Cardiac muscle cell (in vitro differentiated cells and primary cell): ENCODE results near the gene MAP1LC3A. TPM values are rescaled to one million over a fixed set of nuclear protein-coding genes. Genes with fewer than 3 reads are reported as not detected.

Experiments
- DNase-seq, 2 donors: peaks; one replicate each; pipeline versions ENCODE4 v3.0.0 to v3.0.0-alpha.2; 2010 to 2017; ENCODE audit warnings: low read depth in 1 of 2, low spot score in 1 of 2
- H3K27ac ChIP-seq: fragments of 200-600 bp; sonication (generic); 2 replicates; pipeline ENCODE4 v1.5.1; 2016
- H3K27me3 ChIP-seq: fragments of 200-600 bp; sonication (generic); 2 replicates; pipeline ENCODE4 v1.6.0; 2016; ENCODE audit warnings: control low read depth
- H3K36me3 ChIP-seq: fragments of 200-600 bp; sonication (generic); 2 replicates; pipeline ENCODE4 v1.5.1; 2016; ENCODE audit warnings: control low read depth
- H3K4me1 ChIP-seq: fragments of 200-600 bp; sonication (generic); 2 replicates; pipeline ENCODE4 v1.8.1; 2017; ENCODE audit warnings: low read depth, mild to moderate bottlenecking, mixed run types
- H3K4me3 ChIP-seq: fragments of 200-600 bp; sonication (generic); 2 replicates; pipeline ENCODE4 v1.5.1; 2016; ENCODE audit warnings: mild to moderate bottlenecking
- H3K9me3 ChIP-seq: fragments of 200-600 bp; sonication (generic); 2 replicates; pipeline ENCODE4 v1.5.1; 2017; ENCODE audit warnings: low read depth, mild to moderate bottlenecking, control low read depth
- polyA plus RNA-seq: library from polyadenylated mRNA; unstranded; fragments of >200 nt; fragmentation: Nextera tagmentation; extraction: Ambion mirVana; gene quantifications from 2 replicates; pipeline ENCODE4 v1.2.1, GENCODE V29; 2016
- total RNA-seq: library from RNA; depleted of rRNA; stranded (reverse); fragments of >200 nt; gene quantifications from 2 replicates; pipeline ENCODE4 v1.2.3, GENCODE V29; 2016
- TF ChIP-seq, protein P1 (sequence below): IDR thresholded peaks from 2 replicates; pipeline ENCODE4 v1.5.1; 2012; ENCODE audit warnings: low read depth, mild to moderate bottlenecking, low read length

Gene MAP1LC3A
- total and polyA plus RNA-seq, 2 experiments from 2014 or later: 29.7 to 38.7 TPM

DNA sequence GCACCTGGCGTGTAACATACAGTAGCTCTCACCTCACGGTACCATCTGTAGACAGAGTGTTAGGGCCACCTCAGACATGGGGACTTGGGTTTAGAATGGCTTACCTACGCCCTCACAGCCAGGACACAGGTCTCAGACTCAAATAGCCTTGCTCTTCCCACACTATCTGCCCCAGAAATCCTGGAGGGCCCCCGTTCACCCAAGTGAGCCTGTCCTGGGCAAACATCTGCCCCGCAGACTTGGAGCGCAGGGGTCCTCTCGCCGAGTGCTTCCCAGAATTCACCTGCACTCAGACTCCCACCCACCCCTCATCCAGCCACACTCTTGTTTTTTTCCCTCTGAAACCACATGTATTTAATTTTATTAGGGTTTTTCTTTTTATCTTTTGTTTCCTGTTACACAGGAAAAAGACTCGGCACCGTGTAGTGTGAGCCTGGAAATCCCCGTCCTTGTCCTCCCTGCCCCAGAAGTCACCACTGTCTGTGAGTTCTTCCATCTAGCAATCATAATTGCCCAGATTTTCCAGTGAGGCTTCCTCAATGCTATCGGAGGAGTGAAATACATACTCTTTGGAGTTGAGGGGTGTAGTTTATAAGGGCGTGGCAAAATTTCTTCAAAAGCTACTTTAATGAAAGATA is 17.1 kb upstream of the MAP1LC3A start:
- no peak for DNase-seq
- TF ChIP-seq, protein P1, sequence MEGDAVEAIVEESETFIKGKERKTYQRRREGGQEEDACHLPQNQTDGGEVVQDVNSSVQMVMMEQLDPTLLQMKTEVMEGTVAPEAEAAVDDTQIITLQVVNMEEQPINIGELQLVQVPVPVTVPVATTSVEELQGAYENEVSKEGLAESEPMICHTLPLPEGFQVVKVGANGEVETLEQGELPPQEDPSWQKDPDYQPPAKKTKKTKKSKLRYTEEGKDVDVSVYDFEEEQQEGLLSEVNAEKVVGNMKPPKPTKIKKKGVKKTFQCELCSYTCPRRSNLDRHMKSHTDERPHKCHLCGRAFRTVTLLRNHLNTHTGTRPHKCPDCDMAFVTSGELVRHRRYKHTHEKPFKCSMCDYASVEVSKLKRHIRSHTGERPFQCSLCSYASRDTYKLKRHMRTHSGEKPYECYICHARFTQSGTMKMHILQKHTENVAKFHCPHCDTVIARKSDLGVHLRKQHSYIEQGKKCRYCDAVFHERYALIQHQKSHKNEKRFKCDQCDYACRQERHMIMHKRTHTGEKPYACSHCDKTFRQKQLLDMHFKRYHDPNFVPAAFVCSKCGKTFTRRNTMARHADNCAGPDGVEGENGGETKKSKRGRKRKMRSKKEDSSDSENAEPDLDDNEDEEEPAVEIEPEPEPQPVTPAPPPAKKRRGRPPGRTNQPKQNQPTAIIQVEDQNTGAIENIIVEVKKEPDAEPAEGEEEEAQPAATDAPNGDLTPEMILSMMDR: no peak
- Histone ChIP-seq H3K4me3 (no peak overlapping the region), H3K9me3 (no peaks in the 10 kb centered on the region), H3K4me1 (peaks cover 18% of the 10 kb centered on the region), H3K36me3 (peaks cover 9% of the 10 kb centered on the region), H3K27ac (no peak overlapping the region), H3K27me3 (no peaks in the 10 kb centered on the region)

DNA sequence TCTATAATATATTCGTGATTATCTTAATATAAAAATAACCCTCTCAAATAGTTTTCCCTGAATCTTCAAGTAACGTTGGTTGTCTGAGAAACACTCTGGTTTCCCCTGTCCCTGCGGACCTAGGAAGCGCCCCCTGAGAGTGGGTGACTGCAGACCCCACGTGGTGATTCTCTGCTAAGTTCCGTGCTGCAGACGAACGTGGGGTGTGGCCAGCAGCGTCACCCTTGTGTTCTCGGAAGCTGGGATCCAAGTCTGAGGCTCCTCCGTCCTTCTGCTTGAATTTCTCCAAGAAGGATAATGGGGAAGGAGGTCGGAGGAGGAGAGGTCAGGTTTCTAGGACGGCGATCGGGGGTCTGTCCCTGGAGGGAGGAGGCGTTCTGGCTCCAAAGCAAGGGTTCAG is 16.6 kb upstream of the MAP1LC3A start:
- TF ChIP-seq, protein P1: no peak
- Histone ChIP-seq H3K4me3 (no peak overlapping the region), H3K4me1 (peaks cover 18% of the 10 kb centered on the region), H3K9me3 (no peaks in the 10 kb centered on the region), H3K27ac (no peak overlapping the region), H3K36me3 (peaks cover 9% of the 10 kb centered on the region), H3K27me3 (no peaks in the 10 kb centered on the region)
- DNase-seq: no peak

DNA sequence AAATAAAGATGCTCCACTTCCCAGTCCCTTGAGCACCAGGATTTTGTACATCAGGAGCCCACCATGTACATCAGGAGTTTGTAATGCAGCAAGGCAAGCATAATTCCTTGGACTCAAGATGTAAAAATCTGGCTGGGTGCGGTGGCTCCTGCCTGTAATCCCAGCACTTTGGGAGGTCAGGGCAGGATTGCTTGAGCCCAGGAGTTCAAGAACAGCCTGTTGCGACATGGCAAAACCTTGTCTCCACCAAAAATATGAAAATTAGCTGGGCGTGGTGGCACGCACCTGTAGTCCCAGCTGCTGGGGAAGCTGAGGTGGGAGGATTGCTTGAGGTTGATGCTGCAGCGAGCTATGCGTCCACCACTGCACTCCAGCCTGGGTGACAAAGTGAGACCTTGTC is 16.1 kb upstream of the MAP1LC3A start:
- Histone ChIP-seq H3K27ac (no peak overlapping the region), H3K4me3 (no peak overlapping the region), H3K4me1 (peaks cover 18% of the 10 kb centered on the region), H3K9me3 (no peaks in the 10 kb centered on the region), H3K36me3 (peaks cover 5% of the 10 kb centered on the region), H3K27me3 (no peaks in the 10 kb centered on the region)
- TF ChIP-seq, protein P1: no peak
- no peak for DNase-seq

DNA sequence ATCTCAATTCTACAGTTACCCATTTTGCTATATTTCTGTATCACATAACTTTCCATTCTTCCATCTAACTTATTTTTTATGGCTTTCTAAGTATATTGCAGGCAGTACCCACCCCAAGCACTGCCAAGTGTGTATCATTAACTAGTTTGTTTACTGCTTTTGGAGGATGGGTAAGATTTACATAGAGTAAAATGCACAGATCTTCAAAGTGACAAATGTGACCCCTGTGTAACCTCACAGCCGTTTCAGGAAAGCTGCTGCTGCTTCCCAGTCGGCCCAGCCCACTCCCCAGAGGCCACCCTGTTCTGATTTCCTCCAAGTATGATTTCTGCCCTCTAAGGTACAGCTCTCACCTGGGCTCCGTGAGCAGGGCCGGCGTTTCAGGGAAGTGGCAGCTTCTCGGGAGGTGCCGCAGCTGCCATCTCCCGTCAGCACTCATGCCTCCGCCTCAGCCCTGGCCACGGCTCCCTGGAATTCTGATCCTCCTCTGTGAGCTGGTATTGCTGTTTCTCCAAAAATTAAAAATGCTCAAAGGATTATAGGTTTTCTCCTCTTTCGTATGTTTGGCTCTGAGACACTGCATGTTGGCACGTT is 15.0 kb upstream of the MAP1LC3A start:
- Histone ChIP-seq H3K4me1 (peaks cover 18% of the 10 kb centered on the region), H3K27ac (peak overlapping the region; percentile 18), H3K36me3 (peaks cover 4% of the 10 kb centered on the region), H3K4me3 (no peak overlapping the region), H3K9me3 (no peaks in the 10 kb centered on the region), H3K27me3 (no peaks in the 10 kb centered on the region)
- TF ChIP-seq, protein P1: no peak
- DNase-seq: no peak

DNA sequence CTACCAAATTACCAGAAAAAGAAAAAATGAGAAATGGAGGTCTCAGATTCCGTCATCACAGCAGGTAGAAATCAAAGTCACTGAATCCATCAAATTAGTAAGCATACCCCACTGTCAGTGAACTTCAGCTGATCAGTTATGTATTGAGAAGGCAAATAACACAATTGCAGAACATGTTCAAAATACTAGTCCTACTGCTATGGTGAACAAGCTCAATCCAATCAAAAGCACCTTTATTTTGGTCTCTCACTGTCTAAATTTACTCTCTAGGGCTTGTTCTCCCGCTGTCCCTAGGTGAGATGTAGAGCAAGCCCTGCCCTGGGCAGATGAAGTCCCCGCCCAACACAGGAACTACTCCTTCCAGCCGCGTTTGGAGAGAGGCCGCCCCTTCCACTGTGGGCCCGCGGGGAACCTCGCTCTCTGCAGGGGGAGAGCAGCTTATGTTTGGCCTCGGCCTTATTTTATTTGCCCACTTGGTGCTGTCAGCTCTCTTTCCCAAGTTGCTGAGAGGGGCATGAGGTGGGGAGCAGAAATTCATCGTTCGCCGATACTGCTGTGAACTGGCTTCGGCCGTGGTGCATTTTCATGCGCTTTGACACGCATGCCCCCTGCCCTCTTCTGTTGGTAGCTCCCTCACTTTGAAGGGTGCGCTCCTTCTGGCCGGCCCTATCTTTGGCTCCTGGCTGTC is 14.3 kb upstream of the MAP1LC3A start:
- no peak overlapping the region for H3K4me3 ChIP-seq
- peaks cover 18% of the 10 kb centered on the region for H3K4me1 ChIP-seq
- peak; percentile 24 to 60 for DNase-seq
- H3K9me3 ChIP-seq: no peaks in the 10 kb centered on the region
- peaks cover 4% of the 10 kb centered on the region for H3K36me3 ChIP-seq
- H3K27ac ChIP-seq: peak overlapping the region; percentile 13
- TF ChIP-seq, protein P1: no peak
- no peaks in the 10 kb centered on the region for H3K27me3 ChIP-seq
